OCI-LY7 (cell line): Measurements from ENCODE around the gene CDH6.

Source experiments
- CTCF ChIP-seq: fragments of 200-600 bp; sonication (generic); conservative IDR thresholded peaks from 2 replicates; pipeline ENCODE4 v1.5.1; 2014; ENCODE audit warnings: mild to moderate bottlenecking, antibody characterized with exemption, low read length, moderate library complexity, mixed read lengths
- EZH2phosphoT487 ChIP-seq: fragments of 200-600 bp; sonication (generic); IDR thresholded peaks from 2 replicates; pipeline ENCODE4 v1.6.1; 2018; ENCODE audit warnings: low read depth, borderline replicate concordance, mild to moderate bottlenecking, mixed run types, antibody characterized with exemption, low read length, moderate library complexity, mixed read lengths

GRCh38 chr5:31280210-31280609 is 86.7 kb downstream of the CDH6 start:
- TF ChIP-seq CTCF: no peak
- no peak for TF ChIP-seq EZH2phosphoT487
